ENCODE results near the gene CDYL.

DNA sequence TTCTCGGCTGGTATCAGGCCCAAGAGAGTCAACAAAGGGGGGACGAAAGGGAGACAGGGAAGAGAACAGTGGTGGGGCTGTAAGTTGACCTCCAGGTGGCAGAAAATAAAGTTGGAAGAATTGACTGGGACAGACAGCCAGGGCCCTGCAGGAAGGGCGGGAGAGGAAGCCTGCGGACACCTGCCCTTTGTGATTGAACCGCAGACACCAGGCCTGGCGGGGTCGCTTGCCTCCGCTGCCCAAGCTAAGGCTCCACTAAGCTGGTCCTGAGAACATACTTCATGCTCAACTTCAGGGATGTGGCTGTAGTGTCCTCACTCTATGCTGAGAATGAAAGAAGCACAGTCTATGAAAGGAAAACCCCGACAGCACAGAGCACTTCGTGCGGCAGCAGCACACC is 173.9 kb downstream of the CDYL start:
- TF ChIP-seq CTCF (IDR thresholded peaks at IDR 0.05; ENCODE audit: insufficient read depth, low read length, poor library complexity, severe bottlenecking): no peak
- TF ChIP-seq EZH2phosphoT487 (conservative IDR thresholded peaks at IDR 0.05; ENCODE audit: low read length): no peak

Measured in SU-DHL-6 (cell line).